Measurements from ENCODE around the gene E2F4.

- TF ChIP-seq CTCF (IDR thresholded peaks at IDR 0.05; ENCODE audit: insufficient read depth, low read length, poor library complexity, severe bottlenecking) (no peak), EZH2phosphoT487 (conservative IDR thresholded peaks at IDR 0.05; ENCODE audit: low read length) (no peak)
These were observed 11.1 kb downstream of the E2F4 start for GRCh38 chr16:67202956-67203493.

Measured in SU-DHL-6 (cell line).